GM23248 (cell line): ENCODE measurements around the gene IKZF3. TPM values are rescaled to one million over a fixed set of nuclear protein-coding genes. Genes with fewer than 3 reads are reported as not detected.
"Not testable (repeated sequence)": the region's sequence is repeated elsewhere in the genome, so short reads cannot be mapped to it uniquely, and the experiment has no call there.

Experiments used
- DNase-seq: peaks from one replicate; pipeline ENCODE4 v3.0.0-alpha.2; 2015
- H2AFZ ChIP-seq: fragments of 200-600 bp; sonication (generic); 2 replicates; pipeline ENCODE4 v1.6.1; 2016; ENCODE audit warnings: antibody characterized with exemption
- H3F3A ChIP-seq: fragments of 200-600 bp; sonication (generic); 2 replicates; pipeline ENCODE4 v1.6.1; 2016; ENCODE audit warnings: mild to moderate bottlenecking, antibody characterized with exemption, mixed run types; ENCODE audit not compliant: insufficient read depth
- H3K27ac ChIP-seq: fragments of 200-600 bp; sonication (generic); 2 replicates; pipeline ENCODE4 v1.5.1; 2016; ENCODE audit warnings: mild to moderate bottlenecking
- H3K27me3 ChIP-seq: fragments of 200-600 bp; sonication (generic); replicated peaks from 2 replicates; pipeline ENCODE4 v1.6.1; 2016; ENCODE audit warnings: mild to moderate bottlenecking; ENCODE audit not compliant: insufficient read depth
- H3K36me3 ChIP-seq: fragments of 200-600 bp; sonication (generic); 2 replicates; pipeline ENCODE4 v1.6.1; 2016; ENCODE audit warnings: low read depth, mild to moderate bottlenecking
- H3K4me1 ChIP-seq: fragments of 200-600 bp; sonication (generic); 2 replicates; pipeline ENCODE4 v1.6.1; 2016; ENCODE audit warnings: mild to moderate bottlenecking; ENCODE audit not compliant: insufficient read depth
- H3K4me2 ChIP-seq: fragments of 200-600 bp; sonication (generic); one replicate; pipeline ENCODE4 v1.6.1; 2016; ENCODE audit warnings: mild to moderate bottlenecking; ENCODE audit not compliant: unreplicated experiment
- H3K4me3 ChIP-seq: fragments of 200-600 bp; sonication (generic); 2 replicates; pipeline ENCODE4 v1.5.1; 2016; ENCODE audit warnings: mild to moderate bottlenecking
- H3K79me2 ChIP-seq: fragments of 200-600 bp; sonication (generic); 2 replicates; pipeline ENCODE4 v1.6.1; 2016; ENCODE audit warnings: mild to moderate bottlenecking; ENCODE audit not compliant: insufficient read depth
- H3K9ac ChIP-seq: fragments of 200-600 bp; sonication (generic); 2 replicates; pipeline ENCODE4 v1.6.1; 2016; ENCODE audit warnings: mild to moderate bottlenecking
- H3K9me2 ChIP-seq: fragments of 200-600 bp; sonication (generic); 2 replicates; pipeline ENCODE4 v1.6.1; 2016; ENCODE audit warnings: mixed run types, mild to moderate bottlenecking, moderate library complexity; ENCODE audit not compliant: insufficient read depth
- H3K9me3 ChIP-seq: fragments of 200-600 bp; sonication (generic); one replicate; pipeline ENCODE4 v1.6.1; 2017; ENCODE audit warnings: low read depth
- H4K20me1 ChIP-seq: fragments of 200-600 bp; sonication (generic); 2 replicates; pipeline ENCODE4 v1.6.0; 2016; ENCODE audit not compliant: insufficient read depth
- EZH2 ChIP-seq: fragments of 200-600 bp; sonication (generic); IDR thresholded peaks from 2 replicates; pipeline ENCODE4 v1.6.1; 2018; ENCODE audit warnings: antibody characterized with exemption, mild to moderate bottlenecking; ENCODE audit not compliant: insufficient read depth, poor library complexity, severe bottlenecking
- EZH2phosphoT487 ChIP-seq: fragments of 200-600 bp; sonication (generic); IDR thresholded peaks from 2 replicates; pipeline ENCODE4 v1.6.1; 2018; ENCODE audit warnings: antibody characterized with exemption, moderate library complexity, mild to moderate bottlenecking, low read depth; ENCODE audit not compliant: insufficient read depth
- WGBS, 2 experiments: methylation state at CpG; one replicate each; pipeline ENCODE4 v1.1.6; 2015 to 2017; ENCODE audit warnings: low lambda C conversion rate in 2 of 2, low coverage in 1 of 2; ENCODE audit errors: missing lambda C conversion rate in 2 of 2; 5-methylcytosine and 5-hydroxymethylcytosine counted together
- in situ Hi-C: fragments of 300-500 bp; cut with MboI; formaldehyde crosslinking; loops from 2 replicates; pipeline ENCODE4 v1.15.0; 2020
- polyA plus RNA-seq: library from polyadenylated mRNA; unstranded; fragments of >200 nt; fragmentation: Nextera tagmentation; extraction: Ambion mirVana; gene quantifications from 2 replicates; pipeline ENCODE4 v1.2.1, GENCODE V29; 2016
- total RNA-seq: library from RNA; depleted of rRNA; stranded (reverse); fragments of >200 nt; shearing (Covaris generic); gene quantifications from 2 replicates; pipeline ENCODE4 v1.2.3, GENCODE V29; 2014

The IKZF3 gene
- total and polyA plus RNA-seq, 2 experiments from 2014 or later, result 0.09 TPM; not detected in 1

GRCh38 chr17:39729280-39729851 is 134.7 kb downstream of the IKZF3 start:
- Histone ChIP-seq H3F3A (no peaks in the 10 kb centered on the region), H3K4me1 (no peaks in the 10 kb centered on the region), H3K4me2 (peak overlapping the region; percentile 95), H3K9me3 (no peaks in the 10 kb centered on the region), H3K36me3 (no peaks in the 10 kb centered on the region), H3K9me2 (no peaks in the 10 kb centered on the region), H2AFZ (no peak overlapping the region), H3K27ac (no peak overlapping the region), H3K4me3 (peak overlapping the region; percentile 89), H3K27me3 (no peaks in the 10 kb centered on the region), H3K79me2 (no peaks in the 10 kb centered on the region), H4K20me1 (no peaks in the 10 kb centered on the region), H3K9ac (peak overlapping the region; percentile 83)
- 69 to 71% methylated on average over 6 of the region's 6 CpGs for WGBS, 2 experiments
- TF ChIP-seq EZH2, result no peak
- TF ChIP-seq EZH2phosphoT487, result no peak
- DNase-seq, result peak; percentile 32
- in situ Hi-C loops, result no loop called here

DNA sequence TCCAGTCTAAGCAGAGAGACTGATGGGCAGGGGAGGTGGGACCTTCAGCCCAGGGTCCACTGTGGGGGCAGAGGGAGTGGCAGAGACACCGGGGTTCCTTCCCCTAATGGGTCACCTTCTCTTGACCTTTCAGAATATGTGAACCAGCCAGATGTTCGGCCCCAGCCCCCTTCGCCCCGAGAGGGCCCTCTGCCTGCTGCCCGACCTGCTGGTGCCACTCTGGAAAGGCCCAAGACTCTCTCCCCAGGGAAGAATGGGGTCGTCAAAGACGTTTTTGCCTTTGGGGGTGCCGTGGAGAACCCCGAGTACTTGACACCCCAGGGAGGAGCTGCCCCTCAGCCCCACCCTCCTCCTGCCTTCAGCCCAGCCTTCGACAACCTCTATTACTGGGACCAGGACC is 136.6 kb downstream of the IKZF3 start:
- no peak for DNase-seq
- no peaks in the 10 kb centered on the region for H3K9me2 ChIP-seq
- H3K9ac ChIP-seq, result no peak overlapping the region
- H3K79me2 ChIP-seq, result no peaks in the 10 kb centered on the region
- no peak overlapping the region for H3K4me3 ChIP-seq
- TF ChIP-seq EZH2, result no peak
- TF ChIP-seq EZH2phosphoT487, result no peak
- H3K9me3 ChIP-seq, result no peaks in the 10 kb centered on the region
- 63 to 74% methylated on average over 9 to 10 of the region's 10 CpGs for WGBS, 2 experiments
- H3K4me1 ChIP-seq, result no peaks in the 10 kb centered on the region
- H3K27me3 ChIP-seq, result no peaks in the 10 kb centered on the region
- H3K36me3 ChIP-seq, result no peaks in the 10 kb centered on the region; the same call in 1 of the 2 replicates
- no peaks in the 10 kb centered on the region for H4K20me1 ChIP-seq
- H3K4me2 ChIP-seq, result no peak overlapping the region
- in situ Hi-C loops, result no loop called here
- H3F3A ChIP-seq, result no peaks in the 10 kb centered on the region
- H3K27ac ChIP-seq, result no peak overlapping the region
- no peak overlapping the region for H2AFZ ChIP-seq

DNA sequence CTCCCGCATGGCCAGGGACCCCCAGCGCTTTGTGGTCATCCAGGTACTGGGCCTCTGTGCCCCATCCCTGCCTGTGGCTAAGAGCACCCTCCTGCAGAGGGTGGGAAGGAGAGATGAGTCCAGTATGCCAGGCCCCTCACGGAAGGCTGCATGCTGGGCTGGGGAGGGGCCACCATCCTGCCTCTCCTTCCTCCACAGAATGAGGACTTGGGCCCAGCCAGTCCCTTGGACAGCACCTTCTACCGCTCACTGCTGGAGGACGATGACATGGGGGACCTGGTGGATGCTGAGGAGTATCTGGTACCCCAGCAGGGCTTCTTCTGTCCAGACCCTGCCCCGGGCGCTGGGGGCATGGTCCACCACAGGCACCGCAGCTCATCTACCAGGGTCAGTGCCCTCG is 137.5 kb downstream of the IKZF3 start:
- WGBS, 2 experiments, result 80 to 90% methylated on average over 7 to 9 of the region's 9 CpGs

GRCh38 chr17:39725923-39726322 is 138.2 kb downstream of the IKZF3 start:
- H3K4me1 ChIP-seq, H3K9me2 ChIP-seq, H3K36me3 ChIP-seq, H3K4me3 ChIP-seq, in situ Hi-C loops, DNase-seq, H2AFZ ChIP-seq, H3F3A ChIP-seq, H3K27ac ChIP-seq, H3K9me3 ChIP-seq, H3K27me3 ChIP-seq, H3K9ac ChIP-seq, H3K79me2 ChIP-seq, H4K20me1 ChIP-seq, H3K4me2 ChIP-seq: not testable (repeated sequence)
- 94 to 100% methylated on average over 1 of the region's 1 CpG for WGBS, 2 experiments

More for the DNA sequence above, 137.5 kb downstream of the IKZF3 start:
- no peak overlapping the region for H3K27ac ChIP-seq
- no peak for DNase-seq
- in situ Hi-C loops, result no loop called here
- no peak overlapping the region for H3K4me2 ChIP-seq
- no peaks in the 10 kb centered on the region for H3K79me2 ChIP-seq
- no peaks in the 10 kb centered on the region; the same call in 1 of the 2 replicates for H3K36me3 ChIP-seq
- H3F3A ChIP-seq, result no peaks in the 10 kb centered on the region
- H3K9me3 ChIP-seq, result no peaks in the 10 kb centered on the region
- H3K4me3 ChIP-seq, result no peak overlapping the region
- no peaks in the 10 kb centered on the region for H3K27me3 ChIP-seq
- no peaks in the 10 kb centered on the region for H3K4me1 ChIP-seq
- no peaks in the 10 kb centered on the region for H4K20me1 ChIP-seq
- no peak overlapping the region for H2AFZ ChIP-seq
- no peak overlapping the region for H3K9ac ChIP-seq
- no peaks in the 10 kb centered on the region for H3K9me2 ChIP-seq
- TF ChIP-seq EZH2 (no peak), EZH2phosphoT487 (no peak)

DNA sequence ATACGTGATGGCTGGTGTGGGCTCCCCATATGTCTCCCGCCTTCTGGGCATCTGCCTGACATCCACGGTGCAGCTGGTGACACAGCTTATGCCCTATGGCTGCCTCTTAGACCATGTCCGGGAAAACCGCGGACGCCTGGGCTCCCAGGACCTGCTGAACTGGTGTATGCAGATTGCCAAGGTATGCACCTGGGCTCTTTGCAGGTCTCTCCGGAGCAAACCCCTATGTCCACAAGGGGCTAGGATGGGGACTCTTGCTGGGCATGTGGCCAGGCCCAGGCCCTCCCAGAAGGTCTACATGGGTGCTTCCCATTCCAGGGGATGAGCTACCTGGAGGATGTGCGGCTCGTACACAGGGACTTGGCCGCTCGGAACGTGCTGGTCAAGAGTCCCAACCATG is 139.4 kb downstream of the IKZF3 start:
- H3F3A ChIP-seq, result no peaks in the 10 kb centered on the region
- no peak for DNase-seq
- in situ Hi-C loops, result no loop called here
- H3K9me3 ChIP-seq, result no peaks in the 10 kb centered on the region
- no peak overlapping the region for H3K4me3 ChIP-seq
- no peaks in the 10 kb centered on the region for H3K4me1 ChIP-seq
- no peak overlapping the region for H3K4me2 ChIP-seq
- H2AFZ ChIP-seq, result no peak overlapping the region
- H4K20me1 ChIP-seq, result no peaks in the 10 kb centered on the region
- no peak overlapping the region for H3K27ac ChIP-seq
- TF ChIP-seq EZH2 (no peak), EZH2phosphoT487 (no peak)
- 92 to 93% methylated on average over 13 of the region's 13 CpGs for WGBS, 2 experiments
- no peaks in the 10 kb centered on the region for H3K9me2 ChIP-seq
- H3K27me3 ChIP-seq, result no peaks in the 10 kb centered on the region
- no peaks in the 10 kb centered on the region for H3K79me2 ChIP-seq
- H3K36me3 ChIP-seq, result no peaks in the 10 kb centered on the region; the same call in 1 of the 2 replicates
- no peak overlapping the region for H3K9ac ChIP-seq
